Measurements from ENCODE around the gene RAPGEF5. TPM values are rescaled to one million over a fixed set of nuclear protein-coding genes. Genes with fewer than 3 reads are reported as not detected.

Gene RAPGEF5
- total RNA-seq, 2 donors from 2014 or later = 16.7 to 23.2 TPM

DNA sequence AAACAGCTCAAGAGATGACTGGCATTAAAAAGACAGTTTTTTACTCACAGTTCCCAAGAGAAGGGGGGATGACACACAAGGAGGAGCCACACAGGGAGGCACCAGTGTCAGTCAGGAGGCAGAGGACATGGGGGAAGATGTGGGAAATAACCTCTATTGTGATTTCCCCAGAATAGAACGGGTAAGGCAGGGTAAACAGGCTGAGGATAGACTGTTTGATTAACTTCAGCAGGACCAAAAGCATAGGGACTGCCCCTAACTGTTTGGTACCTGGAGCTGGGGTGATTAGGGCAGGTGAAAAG, 60.7 kb downstream of the RAPGEF5 start:
- no peak for DNase-seq
- Mint-ChIP-seq H3K27me3 (ENCODE audit: insufficient read depth) (no peaks in the 10 kb centered on the region), H3K36me3 (ENCODE audit: low read depth) (peaks cover 9% of the 10 kb centered on the region), H3K4me1 (peaks cover 17% of the 10 kb centered on the region), H3K4me3 (no peak overlapping the region), H3K27ac (no peak overlapping the region), H3K9me3 (no peaks in the 10 kb centered on the region)
- no peak overlapping the region for H3K4me3 ChIP-seq (ENCODE audit: low read length)
- TF ChIP-seq, protein P1, sequence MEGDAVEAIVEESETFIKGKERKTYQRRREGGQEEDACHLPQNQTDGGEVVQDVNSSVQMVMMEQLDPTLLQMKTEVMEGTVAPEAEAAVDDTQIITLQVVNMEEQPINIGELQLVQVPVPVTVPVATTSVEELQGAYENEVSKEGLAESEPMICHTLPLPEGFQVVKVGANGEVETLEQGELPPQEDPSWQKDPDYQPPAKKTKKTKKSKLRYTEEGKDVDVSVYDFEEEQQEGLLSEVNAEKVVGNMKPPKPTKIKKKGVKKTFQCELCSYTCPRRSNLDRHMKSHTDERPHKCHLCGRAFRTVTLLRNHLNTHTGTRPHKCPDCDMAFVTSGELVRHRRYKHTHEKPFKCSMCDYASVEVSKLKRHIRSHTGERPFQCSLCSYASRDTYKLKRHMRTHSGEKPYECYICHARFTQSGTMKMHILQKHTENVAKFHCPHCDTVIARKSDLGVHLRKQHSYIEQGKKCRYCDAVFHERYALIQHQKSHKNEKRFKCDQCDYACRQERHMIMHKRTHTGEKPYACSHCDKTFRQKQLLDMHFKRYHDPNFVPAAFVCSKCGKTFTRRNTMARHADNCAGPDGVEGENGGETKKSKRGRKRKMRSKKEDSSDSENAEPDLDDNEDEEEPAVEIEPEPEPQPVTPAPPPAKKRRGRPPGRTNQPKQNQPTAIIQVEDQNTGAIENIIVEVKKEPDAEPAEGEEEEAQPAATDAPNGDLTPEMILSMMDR (conservative IDR thresholded peaks at IDR 0.05) = no peak
- H3K9me3 ChIP-seq (ENCODE audit: control insufficient read depth, low read length) = no peaks in the 10 kb centered on the region
- H3K9ac ChIP-seq (ENCODE audit: extremely low read depth, low read length, poor library complexity, severe bottlenecking) = no peak overlapping the region
- peaks cover 18% of the 10 kb centered on the region for H3K36me3 ChIP-seq (ENCODE audit: control insufficient read depth, insufficient read depth, low read length)
- no peaks in the 10 kb centered on the region for H3K4me1 ChIP-seq (ENCODE audit: control insufficient read depth, insufficient read depth, low read length)
- WGBS, 2 experiments (ENCODE audit: insufficient coverage in 1 of 2, insufficient read length in 1 of 2) = 86 to 100% methylated on average over 1 of the region's 1 CpG
- H3K27ac ChIP-seq (ENCODE audit: low read depth, low read length) = no peak overlapping the region
- no peaks in the 10 kb centered on the region for H3K27me3 ChIP-seq (ENCODE audit: control insufficient read depth, insufficient read depth, low read length, poor library complexity, severe bottlenecking)

- Histone ChIP-seq H3K36me3 (ENCODE audit: control insufficient read depth, insufficient read depth, low read length) (peaks cover 18% of the 10 kb centered on the region), H3K27me3 (ENCODE audit: control insufficient read depth, insufficient read depth, low read length, poor library complexity, severe bottlenecking) (no peaks in the 10 kb centered on the region), H3K4me3 (ENCODE audit: low read length) (no peak overlapping the region), H3K27ac (ENCODE audit: low read depth, low read length) (no peak overlapping the region), H3K9ac (ENCODE audit: extremely low read depth, low read length, poor library complexity, severe bottlenecking) (no peak overlapping the region), H3K9me3 (ENCODE audit: control insufficient read depth, low read length) (no peaks in the 10 kb centered on the region), H3K4me1 (ENCODE audit: control insufficient read depth, insufficient read depth, low read length) (no peaks in the 10 kb centered on the region)
- Mint-ChIP-seq H3K36me3 (ENCODE audit: low read depth) (peaks cover 11% of the 10 kb centered on the region), H3K4me1 (peaks cover 17% of the 10 kb centered on the region), H3K9me3 (no peaks in the 10 kb centered on the region), H3K27ac (no peak overlapping the region), H3K27me3 (ENCODE audit: insufficient read depth) (no peaks in the 10 kb centered on the region), H3K4me3 (no peak overlapping the region)
- 71 to 87% methylated on average over 2 to 4 of the region's 4 CpGs for WGBS, 2 experiments (ENCODE audit: insufficient coverage in 1 of 2, insufficient read length in 1 of 2)
- no peak for DNase-seq
- TF ChIP-seq, protein P1 (conservative IDR thresholded peaks at IDR 0.05) = peak; percentile 56
These were observed 61.3 kb downstream of the RAPGEF5 start for GRCh38 chr7:22295402-22296264.

GRCh38 chr7:22292531-22292930, 64.4 kb downstream of the RAPGEF5 start:
- H3K9me3 ChIP-seq (ENCODE audit: control insufficient read depth, low read length) = no peaks in the 10 kb centered on the region
- H3K27ac ChIP-seq (ENCODE audit: low read depth, low read length) = no peak overlapping the region
- no peak for DNase-seq
- H3K27me3 ChIP-seq (ENCODE audit: control insufficient read depth, insufficient read depth, low read length, poor library complexity, severe bottlenecking) = no peaks in the 10 kb centered on the region
- no peak overlapping the region for H3K9ac ChIP-seq (ENCODE audit: extremely low read depth, low read length, poor library complexity, severe bottlenecking)
- H3K4me1 ChIP-seq (ENCODE audit: control insufficient read depth, insufficient read depth, low read length) = no peaks in the 10 kb centered on the region
- Mint-ChIP-seq H3K36me3 (ENCODE audit: low read depth) (peaks cover 23% of the 10 kb centered on the region), H3K4me3 (no peak overlapping the region), H3K27ac (no peak overlapping the region), H3K27me3 (ENCODE audit: insufficient read depth) (no peaks in the 10 kb centered on the region), H3K9me3 (no peaks in the 10 kb centered on the region), H3K4me1 (peaks cover 17% of the 10 kb centered on the region)
- H3K36me3 ChIP-seq (ENCODE audit: control insufficient read depth, insufficient read depth, low read length) = peaks cover 20% of the 10 kb centered on the region
- TF ChIP-seq, protein P1 (conservative IDR thresholded peaks at IDR 0.05) = no peak
- WGBS, 2 experiments (ENCODE audit: insufficient coverage in 1 of 2, insufficient read length in 1 of 2) = 86 to 100% methylated on average over 2 to 3 of the region's 3 CpGs
- H3K4me3 ChIP-seq (ENCODE audit: low read length) = no peak overlapping the region
